ENCODE measurements around the gene RBBP5.

DNA sequence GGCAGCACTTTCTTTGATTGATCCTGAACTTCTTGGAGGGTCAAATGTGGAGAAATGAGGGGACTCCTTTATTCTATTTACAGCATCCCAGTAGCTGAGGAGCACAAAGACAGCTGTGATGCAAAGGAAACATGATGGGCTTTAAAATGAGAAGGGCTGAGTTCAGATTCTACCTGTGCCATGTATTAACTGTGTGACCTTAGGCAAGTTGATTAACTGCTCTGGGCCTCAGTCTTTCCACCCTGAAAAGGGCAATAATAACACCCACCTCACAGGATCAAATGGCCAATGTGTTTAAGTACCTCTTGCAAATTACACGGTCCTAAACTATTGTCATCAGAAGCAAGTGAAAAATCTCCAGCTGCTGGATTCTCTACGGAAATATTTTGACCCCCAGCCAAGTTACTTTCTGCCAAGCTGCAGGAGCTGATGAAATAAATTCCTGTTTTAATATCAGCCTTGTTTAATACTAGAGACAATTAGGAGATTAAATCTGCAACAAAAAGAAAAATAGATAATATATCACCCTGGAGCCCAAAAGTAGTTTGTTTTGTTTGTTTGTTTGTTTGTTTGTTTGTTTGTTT lies 53.2 kb downstream of the RBBP5 start:
- TF ChIP-seq GATA3 (IDR thresholded peaks at IDR 0.05; ENCODE audit: low read depth, low read length) (no peak), GATA2 (IDR thresholded peaks at IDR 0.05; ENCODE audit: low read depth, low read length) (no peak)

All from SH-SY5Y (cell line).